Mesangial cell (primary cell): Measurements from ENCODE around the gene CKB. TPM values are rescaled to one million over a fixed set of nuclear protein-coding genes. Genes with fewer than 3 reads are reported as not detected.

Experiments used
- total RNA-seq: library from RNA; depleted of rRNA; stranded (reverse); fragments of >200 nt; gene quantifications from 2 replicates; pipeline ENCODE4 v1.2.3, GENCODE V29; 2015

Gene CKB
- 137 and 447 TPM in 2 replicates for total RNA-seq

DNA sequence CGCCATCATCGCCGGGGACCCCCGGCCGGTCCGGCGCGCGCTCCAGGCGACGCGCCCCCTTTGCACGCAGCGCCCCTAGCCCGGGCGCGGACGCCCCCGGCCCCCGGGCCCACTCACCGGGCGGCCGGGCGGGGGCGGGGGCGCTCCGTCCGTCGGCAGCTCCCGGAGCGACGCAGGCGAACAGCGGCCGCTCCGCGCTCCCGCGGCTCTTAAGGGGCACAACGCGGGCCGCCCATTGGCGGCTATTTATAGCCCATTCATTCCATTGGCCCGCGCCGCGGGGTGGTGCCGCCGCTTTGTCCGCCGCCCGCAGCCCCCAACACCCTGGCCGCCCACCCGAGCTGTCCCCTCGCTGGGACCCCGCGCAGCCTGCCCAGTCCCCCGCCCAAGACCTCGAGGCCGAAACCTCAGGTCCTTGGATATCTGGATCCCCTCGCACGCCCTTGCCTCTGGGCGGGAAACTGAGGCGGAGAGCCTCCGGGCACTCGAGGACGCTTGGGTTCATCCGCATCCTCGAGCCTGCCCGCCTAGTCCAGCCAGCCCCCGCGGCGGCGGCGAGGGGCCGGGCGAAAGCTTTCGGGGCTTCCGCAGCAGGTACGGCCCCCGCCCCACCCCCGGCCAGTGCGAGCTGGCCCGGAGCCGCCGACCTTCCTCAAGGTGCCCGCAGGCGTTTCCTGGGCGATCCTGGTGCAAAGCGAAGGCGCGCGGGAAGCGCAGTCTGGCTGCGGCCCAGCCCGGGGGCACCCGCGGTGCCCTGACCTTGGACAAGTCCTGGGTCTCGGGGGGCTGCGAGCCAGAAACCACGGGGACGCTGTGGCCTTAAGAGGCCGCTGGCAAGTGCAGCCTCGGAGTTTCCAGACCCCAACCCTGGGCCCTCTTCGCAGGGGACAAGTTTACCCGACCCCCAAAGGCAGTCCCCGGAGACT lies at the start of gene CKB:
CKB (minus strand) TSS at position 182 of the 926 bp plus-strand sequence. CDS start 337 bp downstream, outside the sequence.

DNA sequence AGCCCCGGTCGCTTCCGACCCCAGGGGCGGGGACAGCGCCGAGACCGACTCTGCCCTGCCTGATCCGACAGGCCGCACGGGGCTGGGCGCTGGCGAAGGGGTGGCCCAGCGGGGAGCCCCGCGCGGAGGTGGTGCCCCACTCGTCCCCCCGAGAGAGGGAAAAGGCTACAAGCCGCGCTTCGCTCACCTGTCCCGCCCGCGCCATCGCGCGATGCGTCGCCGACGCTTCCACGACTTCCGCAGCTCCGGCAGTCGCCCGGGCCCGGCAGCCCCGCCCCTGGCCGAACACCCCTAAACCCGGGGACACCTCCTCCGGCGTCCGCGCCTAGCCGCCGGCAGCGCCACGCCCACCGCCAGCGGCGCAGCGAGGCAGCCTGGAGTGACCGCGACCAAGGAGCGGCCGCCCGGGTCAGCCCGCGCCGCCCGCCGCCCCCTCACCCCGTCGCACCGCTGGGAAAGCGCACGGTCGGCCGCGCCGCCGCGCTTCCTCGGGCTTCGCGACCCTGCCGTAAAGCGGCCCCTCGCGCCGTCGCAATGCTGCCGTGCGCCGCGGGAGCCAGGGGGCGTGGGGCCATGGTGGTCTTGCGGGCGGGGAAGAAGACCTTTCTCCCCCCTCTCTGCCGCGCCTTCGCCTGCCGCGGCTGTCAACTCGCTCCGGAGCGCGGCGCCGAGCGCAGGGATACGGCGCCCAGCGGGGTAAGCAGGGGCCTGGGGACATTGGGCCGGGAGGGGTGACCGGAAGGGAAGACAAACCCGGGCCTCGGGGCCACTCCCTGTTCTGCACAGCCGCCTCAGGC lies 40.0 kb upstream of the CKB start, which contains the start of the genes BAG5 and COA8:
BAG5 (minus strand) TSS at position 229 of the 797 bp plus-strand sequence. CDS start 1,493 bp downstream, outside the sequence.
COA8 (plus strand) TSS at position 532 of the 797 bp plus-strand sequence; CDS start at position 574, 42 bp downstream.

DNA sequence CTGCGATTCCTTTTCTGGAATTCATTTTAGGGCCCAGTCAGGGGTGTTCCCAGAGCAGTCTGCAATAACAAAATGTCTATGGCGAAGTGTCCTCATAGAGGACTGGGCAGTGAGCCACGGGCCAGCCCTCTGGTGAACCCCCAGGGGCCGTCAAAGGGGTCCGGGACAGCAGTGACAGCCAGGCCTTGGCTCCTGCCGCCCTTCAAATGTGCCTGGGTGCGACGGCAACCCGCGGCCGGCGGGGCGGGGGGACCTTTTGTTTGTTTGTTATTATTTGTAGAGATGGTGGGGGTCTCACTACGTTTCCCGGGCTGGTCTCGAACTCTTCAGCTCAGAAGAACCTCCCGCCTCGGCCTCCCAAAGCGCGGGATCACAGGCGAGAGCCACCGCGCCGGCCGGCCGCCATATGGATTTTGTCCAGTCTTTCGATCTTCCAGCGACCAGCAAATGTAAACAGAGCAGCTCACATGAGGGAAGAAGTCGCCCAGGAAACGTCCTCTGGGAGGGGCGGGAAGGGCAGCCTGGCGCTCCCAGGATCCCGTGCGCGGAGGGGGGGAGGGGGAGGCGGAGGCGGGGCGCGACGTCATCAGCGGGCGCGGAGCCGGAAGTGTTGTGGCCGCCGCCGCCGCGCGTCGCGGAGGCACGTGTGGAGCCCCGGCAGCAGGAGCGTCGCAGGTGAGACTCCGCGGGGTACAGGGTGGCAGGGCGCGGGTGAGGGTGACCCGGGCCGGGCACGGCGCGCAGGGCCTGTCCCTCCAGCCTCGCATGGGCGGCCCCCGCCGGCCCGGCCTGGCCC lies 6.2 kb upstream of the CKB start, which contains the start of gene TRMT61A:
TRMT61A (plus strand) TSS at position 610 of the 796 bp plus-strand sequence. CDS start 783 bp downstream, outside the sequence.

Other genes starting within 250 kb of the CKB start
- 148 and 215 TPM in 2 replicates for gene EIF5, start 188.6 kb downstream of the CKB start, total RNA-seq
- 34.1 and 42.4 TPM in 2 replicates for gene MARK3, start 137.4 kb downstream of the CKB start, total RNA-seq
- 11.9 and 12.7 TPM in 2 replicates for gene TRMT61A, start 6.4 kb upstream of the CKB start, total RNA-seq
- 16.0 and 26.4 TPM in 2 replicates for gene BAG5, start 39.8 kb upstream of the CKB start, total RNA-seq
- 20.2 and 46.9 TPM in 2 replicates for gene COA8, start 40.1 kb upstream of the CKB start, total RNA-seq
- 131 and 180 TPM in 2 replicates for gene KLC1, start 106.4 kb upstream of the CKB start, total RNA-seq
- 5.1 and 43.0 TPM in 2 replicates for gene XRCC3, start 192.6 kb upstream of the CKB start, total RNA-seq
- gene ZFYVE21, start 193.0 kb upstream of the CKB start, total RNA-seq: 61.6 and 85.4 TPM in 2 replicates